HEK293T (cell line): ENCODE results near the gene STX1B.

Experiments
- SUZ12 ChIP-seq: fragments of 450-650 bp; IDR thresholded peaks from 2 replicates; pipeline ENCODE4 v1.6.1; 2016; ENCODE audit warnings: mild to moderate bottlenecking
- TARDBP ChIP-seq: fragments of 450-650 bp; IDR thresholded peaks from 2 replicates; pipeline ENCODE4 v1.6.1; 2016
- TF ChIP-seq, protein P1 (sequence below): fragments of 450-650 bp; IDR thresholded peaks from 2 replicates; pipeline ENCODE4 v1.6.1; 2016

DNA sequence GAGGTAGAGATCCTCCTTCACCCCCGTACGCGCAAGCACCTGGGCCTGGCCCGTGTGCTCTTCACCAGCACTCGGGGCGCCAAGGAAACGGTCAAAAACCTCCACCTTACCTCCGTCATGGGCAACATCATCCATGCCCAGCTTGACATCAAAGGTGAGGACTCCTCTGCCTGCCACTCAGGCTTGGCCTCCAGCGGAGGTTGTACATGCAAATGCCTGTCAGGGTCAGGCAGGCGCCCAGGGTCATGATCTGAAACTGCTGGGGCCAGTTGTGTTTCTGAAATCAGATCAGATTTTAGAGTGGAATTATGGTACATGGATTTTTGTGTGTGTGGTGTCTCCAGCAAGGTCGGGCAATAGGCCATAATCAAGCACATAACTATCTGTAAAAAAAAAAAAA, 49.1 kb downstream of the STX1B start:
- TF ChIP-seq SUZ12 (no peak), TARDBP (no peak)
- TF ChIP-seq, protein P1, sequence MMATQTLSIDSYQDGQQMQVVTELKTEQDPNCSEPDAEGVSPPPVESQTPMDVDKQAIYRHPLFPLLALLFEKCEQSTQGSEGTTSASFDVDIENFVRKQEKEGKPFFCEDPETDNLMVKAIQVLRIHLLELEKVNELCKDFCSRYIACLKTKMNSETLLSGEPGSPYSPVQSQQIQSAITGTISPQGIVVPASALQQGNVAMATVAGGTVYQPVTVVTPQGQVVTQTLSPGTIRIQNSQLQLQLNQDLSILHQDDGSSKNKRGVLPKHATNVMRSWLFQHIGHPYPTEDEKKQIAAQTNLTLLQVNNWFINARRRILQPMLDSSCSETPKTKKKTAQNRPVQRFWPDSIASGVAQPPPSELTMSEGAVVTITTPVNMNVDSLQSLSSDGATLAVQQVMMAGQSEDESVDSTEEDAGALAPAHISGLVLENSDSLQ: no peak
